ENCODE results near the gene CHD6.

Gene CHD6

GRCh38 chr20:41424546-41424945, 193.6 kb downstream of the CHD6 start:
- Histone ChIP-seq H3K27me3 (ENCODE audit: control insufficient read depth, insufficient read depth, low read length) (no peaks in the 10 kb centered on the region), H3K27ac (ENCODE audit: low read depth, low read length) (no peak overlapping the region), H3K4me1 (ENCODE audit: control insufficient read depth, insufficient read depth, low read length) (no peaks in the 10 kb centered on the region), H3K9me3 (ENCODE audit: control insufficient read depth, insufficient read depth, low read depth, low read length) (no peaks in the 10 kb centered on the region), H3K9ac (ENCODE audit: low read length) (no peak overlapping the region), H3K36me3 (ENCODE audit: control insufficient read depth, insufficient read depth, low read length) (peaks cover 93% of the 10 kb centered on the region), H3K4me3 (ENCODE audit: low read depth, low read length) (no peak overlapping the region)

GRCh38 chr20:41424011-41424410, 194.2 kb downstream of the CHD6 start:
- Histone ChIP-seq H3K9ac (ENCODE audit: low read length) (no peak overlapping the region), H3K4me1 (ENCODE audit: control insufficient read depth, insufficient read depth, low read length) (no peaks in the 10 kb centered on the region), H3K9me3 (ENCODE audit: control insufficient read depth, insufficient read depth, low read depth, low read length) (no peaks in the 10 kb centered on the region), H3K4me3 (ENCODE audit: low read depth, low read length) (no peak overlapping the region), H3K27me3 (ENCODE audit: control insufficient read depth, insufficient read depth, low read length) (no peaks in the 10 kb centered on the region), H3K27ac (ENCODE audit: low read depth, low read length) (no peak overlapping the region), H3K36me3 (ENCODE audit: control insufficient read depth, insufficient read depth, low read length) (peaks cover 95% of the 10 kb centered on the region)

GRCh38 chr20:41422953-41423352, 195.2 kb downstream of the CHD6 start:
- no peaks in the 10 kb centered on the region for H3K4me1 ChIP-seq (ENCODE audit: control insufficient read depth, insufficient read depth, low read length)
- no peak overlapping the region for H3K4me3 ChIP-seq (ENCODE audit: low read depth, low read length)
- H3K36me3 ChIP-seq (ENCODE audit: control insufficient read depth, insufficient read depth, low read length) = peaks cover 94% of the 10 kb centered on the region
- no peak overlapping the region for H3K27ac ChIP-seq (ENCODE audit: low read depth, low read length)
- H3K27me3 ChIP-seq (ENCODE audit: control insufficient read depth, insufficient read depth, low read length) = no peaks in the 10 kb centered on the region
- H3K9me3 ChIP-seq (ENCODE audit: control insufficient read depth, insufficient read depth, low read depth, low read length) = no peaks in the 10 kb centered on the region
- H3K9ac ChIP-seq (ENCODE audit: low read length) = no peak overlapping the region

GRCh38 chr20:41418739-41419293, 199.4 kb downstream of the CHD6 start:
- Histone ChIP-seq H3K27ac (ENCODE audit: low read depth, low read length) (no peak overlapping the region), H3K9ac (ENCODE audit: low read length) (no peak overlapping the region), H3K9me3 (ENCODE audit: control insufficient read depth, insufficient read depth, low read depth, low read length) (no peaks in the 10 kb centered on the region), H3K4me3 (ENCODE audit: low read depth, low read length) (no peak overlapping the region), H3K4me1 (ENCODE audit: control insufficient read depth, insufficient read depth, low read length) (no peaks in the 10 kb centered on the region), H3K36me3 (ENCODE audit: control insufficient read depth, insufficient read depth, low read length) (peaks cover 96% of the 10 kb centered on the region), H3K27me3 (ENCODE audit: control insufficient read depth, insufficient read depth, low read length) (no peaks in the 10 kb centered on the region)

GRCh38 chr20:41418031-41418430, 200.1 kb downstream of the CHD6 start:
- H3K9me3 ChIP-seq (ENCODE audit: control insufficient read depth, insufficient read depth, low read depth, low read length) = no peaks in the 10 kb centered on the region
- H3K4me1 ChIP-seq (ENCODE audit: control insufficient read depth, insufficient read depth, low read length) = no peaks in the 10 kb centered on the region
- no peak overlapping the region for H3K27ac ChIP-seq (ENCODE audit: low read depth, low read length)
- no peak overlapping the region for H3K9ac ChIP-seq (ENCODE audit: low read length)
- H3K4me3 ChIP-seq (ENCODE audit: low read depth, low read length) = no peak overlapping the region
- H3K27me3 ChIP-seq (ENCODE audit: control insufficient read depth, insufficient read depth, low read length) = no peaks in the 10 kb centered on the region
- peaks cover 96% of the 10 kb centered on the region for H3K36me3 ChIP-seq (ENCODE audit: control insufficient read depth, insufficient read depth, low read length)

- H3K4me3 ChIP-seq (ENCODE audit: low read depth, low read length) = no peak overlapping the region
- no peaks in the 10 kb centered on the region for H3K9me3 ChIP-seq (ENCODE audit: control insufficient read depth, insufficient read depth, low read depth, low read length)
- H3K36me3 ChIP-seq (ENCODE audit: control insufficient read depth, insufficient read depth, low read length) = peaks cover 96% of the 10 kb centered on the region
- H3K9ac ChIP-seq (ENCODE audit: low read length) = no peak overlapping the region
- H3K4me1 ChIP-seq (ENCODE audit: control insufficient read depth, insufficient read depth, low read length) = no peaks in the 10 kb centered on the region
- H3K27ac ChIP-seq (ENCODE audit: low read depth, low read length) = no peak overlapping the region
- H3K27me3 ChIP-seq (ENCODE audit: control insufficient read depth, insufficient read depth, low read length) = no peaks in the 10 kb centered on the region
These were observed 203.0 kb downstream of the CHD6 start for GRCh38 chr20:41415191-41415590.

GRCh38 chr20:41413169-41413568, 205.0 kb downstream of the CHD6 start:
- Histone ChIP-seq H3K9me3 (ENCODE audit: control insufficient read depth, insufficient read depth, low read depth, low read length) (no peaks in the 10 kb centered on the region), H3K27me3 (ENCODE audit: control insufficient read depth, insufficient read depth, low read length) (no peaks in the 10 kb centered on the region), H3K4me1 (ENCODE audit: control insufficient read depth, insufficient read depth, low read length) (no peaks in the 10 kb centered on the region), H3K4me3 (ENCODE audit: low read depth, low read length) (no peak overlapping the region), H3K27ac (ENCODE audit: low read depth, low read length) (no peak overlapping the region), H3K36me3 (ENCODE audit: control insufficient read depth, insufficient read depth, low read length) (peaks cover 100% of the 10 kb centered on the region), H3K9ac (ENCODE audit: low read length) (no peak overlapping the region)

- H3K9me3 ChIP-seq (ENCODE audit: control insufficient read depth, insufficient read depth, low read depth, low read length) = no peaks in the 10 kb centered on the region
- peaks cover 98% of the 10 kb centered on the region for H3K36me3 ChIP-seq (ENCODE audit: control insufficient read depth, insufficient read depth, low read length)
- H3K9ac ChIP-seq (ENCODE audit: low read length) = no peak overlapping the region
- H3K4me1 ChIP-seq (ENCODE audit: control insufficient read depth, insufficient read depth, low read length) = no peaks in the 10 kb centered on the region
- no peak overlapping the region for H3K4me3 ChIP-seq (ENCODE audit: low read depth, low read length)
- no peak overlapping the region for H3K27ac ChIP-seq (ENCODE audit: low read depth, low read length)
- H3K27me3 ChIP-seq (ENCODE audit: control insufficient read depth, insufficient read depth, low read length) = no peaks in the 10 kb centered on the region
These were observed 205.7 kb downstream of the CHD6 start for GRCh38 chr20:41412324-41413120.

- Histone ChIP-seq H3K9ac (ENCODE audit: low read length) (no peak overlapping the region), H3K4me3 (ENCODE audit: low read depth, low read length) (no peak overlapping the region), H3K36me3 (ENCODE audit: control insufficient read depth, insufficient read depth, low read length) (peaks cover 97% of the 10 kb centered on the region), H3K4me1 (ENCODE audit: control insufficient read depth, insufficient read depth, low read length) (no peaks in the 10 kb centered on the region), H3K27ac (ENCODE audit: low read depth, low read length) (no peak overlapping the region), H3K27me3 (ENCODE audit: control insufficient read depth, insufficient read depth, low read length) (no peaks in the 10 kb centered on the region), H3K9me3 (ENCODE audit: control insufficient read depth, insufficient read depth, low read depth, low read length) (no peaks in the 10 kb centered on the region)
These were observed 206.8 kb downstream of the CHD6 start for GRCh38 chr20:41411391-41411847.

- no peak overlapping the region for H3K27ac ChIP-seq (ENCODE audit: low read depth, low read length)
- peaks cover 97% of the 10 kb centered on the region for H3K36me3 ChIP-seq (ENCODE audit: control insufficient read depth, insufficient read depth, low read length)
- H3K27me3 ChIP-seq (ENCODE audit: control insufficient read depth, insufficient read depth, low read length) = no peaks in the 10 kb centered on the region
These were observed 209.2 kb downstream of the CHD6 start for GRCh38 chr20:41408986-41409385.

GRCh38 chr20:41408156-41408794, 209.9 kb downstream of the CHD6 start:
- H3K4me3 ChIP-seq (ENCODE audit: low read depth, low read length) = no peak overlapping the region
- no peaks in the 10 kb centered on the region for H3K27me3 ChIP-seq (ENCODE audit: control insufficient read depth, insufficient read depth, low read length)
- H3K36me3 ChIP-seq (ENCODE audit: control insufficient read depth, insufficient read depth, low read length) = peaks cover 96% of the 10 kb centered on the region

More at GRCh38 chr20:41408986-41409385, 209.2 kb downstream of the CHD6 start:
- Histone ChIP-seq H3K9ac (ENCODE audit: low read length) (no peak overlapping the region), H3K9me3 (ENCODE audit: control insufficient read depth, insufficient read depth, low read depth, low read length) (no peaks in the 10 kb centered on the region), H3K4me3 (ENCODE audit: low read depth, low read length) (no peak overlapping the region), H3K4me1 (ENCODE audit: control insufficient read depth, insufficient read depth, low read length) (no peaks in the 10 kb centered on the region)

More at GRCh38 chr20:41408156-41408794, 209.9 kb downstream of the CHD6 start:
- Histone ChIP-seq H3K4me1 (ENCODE audit: control insufficient read depth, insufficient read depth, low read length) (no peaks in the 10 kb centered on the region), H3K9me3 (ENCODE audit: control insufficient read depth, insufficient read depth, low read depth, low read length) (no peaks in the 10 kb centered on the region), H3K27ac (ENCODE audit: low read depth, low read length) (no peak overlapping the region), H3K9ac (ENCODE audit: low read length) (no peak overlapping the region)
